ENCODE data around the gene FMNL2. TPM values are rescaled to one million over a fixed set of nuclear protein-coding genes. Genes with fewer than 3 reads are reported as not detected.
"Not testable (repeated sequence)": the region's sequence is repeated elsewhere in the genome, so short reads cannot be mapped to it uniquely, and the experiment has no call there.

The FMNL2 gene
- total RNA-seq, 1 experiment from 2014 or later, result 33.6 TPM

GRCh38 chr2:152320814-152321213, 14.2 kb upstream of the FMNL2 start:
- Histone ChIP-seq H3K9me3 (ENCODE audit: control insufficient read depth, insufficient read depth, low read depth, low read length) (0 out of 2 replicates have a peak, but pooled peaks cover 3% of the 10 kb centered on the region), H3K27me3 (ENCODE audit: control insufficient read depth, insufficient read depth, low read length) (no peaks in the 10 kb centered on the region), H3K4me1 (ENCODE audit: control insufficient read depth, insufficient read depth, low read length) (no peaks in the 10 kb centered on the region), H3K27ac (ENCODE audit: low read length) (no peak overlapping the region), H3K36me3 (ENCODE audit: control insufficient read depth, insufficient read depth, low read length) (no peaks in the 10 kb centered on the region), H3K4me3 (ENCODE audit: low read depth in 2 of 2, low read length in 2 of 2) (no peak overlapping the region)
- ChIA-PET CTCF (no interaction called here), POLR2A (no interaction called here)
- TF ChIP-seq REST (IDR thresholded peaks at IDR 0.05; ENCODE audit: insufficient read depth in 1 of 2, low read depth in 2 of 2, low read length in 1 of 2) (no peak), POLR2AphosphoS5 (IDR thresholded peaks at IDR 0.05; ENCODE audit: low read depth, low read length) (no peak), SIN3A (IDR thresholded peaks at IDR 0.05; ENCODE audit: borderline replicate concordance, insufficient read depth, low read depth, low read length) (no peak), TCF7L2 (IDR thresholded peaks at IDR 0.05; ENCODE audit: low read depth, low read length) (no peak), CTCF (IDR thresholded peaks at IDR 0.05) (no peak)
- in situ Hi-C loops (cut with HindIII; ENCODE audit: low pct_unique_long_range_greater_than_20kb, low sequenced_read_pairs) (no loop called here), intact Hi-C loops (cut with micrococcal nuclease; ENCODE audit: unreplicated experiment) (loop anchor here (10.0 kb wide), 1 partner anchor 276 kb away; no protein-coding TSS in a partner anchor)
- no peak for ATAC-seq
- no peak for DNase-seq (ENCODE audit: low read depth, low spot score)
- BruUV-seq (replicated peaks), result no TSS peak

- ChIA-PET POLR2A (no interaction called here), CTCF (no interaction called here)
- in situ Hi-C loops (cut with HindIII; ENCODE audit: low pct_unique_long_range_greater_than_20kb, low sequenced_read_pairs) (no loop called here), intact Hi-C loops (cut with micrococcal nuclease; ENCODE audit: unreplicated experiment) (loop anchor here (10.0 kb wide), 1 partner anchor 277 kb away; no protein-coding TSS in a partner anchor)
- TF ChIP-seq CTCF (IDR thresholded peaks at IDR 0.05), result no peak
- TF ChIP-seq REST (IDR thresholded peaks at IDR 0.05; ENCODE audit: insufficient read depth in 1 of 2, low read depth in 2 of 2, low read length in 1 of 2), result no peak
- TF ChIP-seq SIN3A (IDR thresholded peaks at IDR 0.05; ENCODE audit: borderline replicate concordance, insufficient read depth, low read depth, low read length), result no peak
- no peak for TF ChIP-seq POLR2AphosphoS5 (IDR thresholded peaks at IDR 0.05; ENCODE audit: low read depth, low read length)
- no peak for TF ChIP-seq TCF7L2 (IDR thresholded peaks at IDR 0.05; ENCODE audit: low read depth, low read length)
- ATAC-seq, result no peak
- Histone ChIP-seq H3K4me3 (ENCODE audit: low read depth in 2 of 2, low read length in 2 of 2) (no peak overlapping the region), H3K36me3 (ENCODE audit: control insufficient read depth, insufficient read depth, low read length) (no peaks in the 10 kb centered on the region), H3K27me3 (ENCODE audit: control insufficient read depth, insufficient read depth, low read length) (no peaks in the 10 kb centered on the region), H3K4me1 (ENCODE audit: control insufficient read depth, insufficient read depth, low read length) (no peaks in the 10 kb centered on the region), H3K27ac (ENCODE audit: low read length) (no peak overlapping the region), H3K9me3 (ENCODE audit: control insufficient read depth, insufficient read depth, low read depth, low read length) (no peaks in the 10 kb centered on the region)
- DNase-seq (ENCODE audit: low read depth, low spot score), result no peak
- no TSS peak for BruUV-seq (replicated peaks)
Observed at GRCh38 chr2:152322222-152322621, 12.8 kb upstream of the FMNL2 start.

GRCh38 chr2:152325126-152325525, 9.8 kb upstream of the FMNL2 start:
- BruUV-seq (replicated peaks); in situ Hi-C loops (cut with HindIII; ENCODE audit: low pct_unique_long_range_greater_than_20kb, low sequenced_read_pairs); H3K9me3 ChIP-seq (ENCODE audit: control insufficient read depth, insufficient read depth, low read depth, low read length); H3K4me1 ChIP-seq (ENCODE audit: control insufficient read depth, insufficient read depth, low read length); ATAC-seq; H3K36me3 ChIP-seq (ENCODE audit: control insufficient read depth, insufficient read depth, low read length); DNase-seq (ENCODE audit: low read depth, low spot score); POLR2A ChIA-PET; H3K4me3 ChIP-seq (ENCODE audit: low read depth in 2 of 2, low read length in 2 of 2); H3K27ac ChIP-seq (ENCODE audit: low read length); H3K27me3 ChIP-seq (ENCODE audit: control insufficient read depth, insufficient read depth, low read length): not testable (repeated sequence)
- CTCF ChIA-PET, result interaction anchor here (0.6 kb wide), 1 partner anchor 141 kb away, joined by 3 read pairs; no protein-coding TSS in a partner anchor
- intact Hi-C loops (cut with micrococcal nuclease; ENCODE audit: unreplicated experiment), result loop anchor here (10.0 kb wide), 1 partner anchor 280 kb away; no protein-coding TSS in a partner anchor

All from Panc1 (cell line).